SU-DHL-6 (cell line): ENCODE data around the gene CFDP1.

Experiments used
- H2AFZ ChIP-seq: fragments of 200-600 bp; sonication (generic); 2 replicates; pipeline ENCODE4 v1.6.1; 2014; ENCODE audit warnings: low read depth, mild to moderate bottlenecking, moderate library complexity, mixed read lengths, antibody characterized with exemption, low read length; ENCODE audit not compliant: severe bottlenecking
- H3F3A ChIP-seq: fragments of 200-600 bp; shearing (Covaris generic); 2 replicates; pipeline ENCODE4 v1.6.0; 2016; ENCODE audit warnings: antibody characterized with exemption, mild to moderate bottlenecking; ENCODE audit not compliant: insufficient read depth
- H3K27ac ChIP-seq: fragments of 200-600 bp; sonication (generic); 2 replicates; pipeline ENCODE4 v1.5.1; 2016; ENCODE audit warnings: low read depth, mild to moderate bottlenecking, low read length, moderate library complexity, mixed read lengths
- H3K27me3 ChIP-seq: fragments of 200-600 bp; sonication (generic), shearing (Covaris generic); 2 replicates; pipeline ENCODE4 v1.6.0; 2014; ENCODE audit warnings: mild to moderate bottlenecking, low read length
- H3K36me3 ChIP-seq: fragments of 200-600 bp; sonication (generic); 2 replicates; pipeline ENCODE4 v1.6.1; 2014; ENCODE audit warnings: mild to moderate bottlenecking, low read length, mixed read lengths
- H3K4me2 ChIP-seq: fragments of 300-600, 200-600 bp; shearing (Covaris generic), sonication (generic); 2 replicates; pipeline ENCODE4 v1.6.0; 2014; ENCODE audit warnings: low read length, low read depth, mild to moderate bottlenecking; ENCODE audit not compliant: poor library complexity, severe bottlenecking
- H3K4me3 ChIP-seq: fragments of 200-600 bp; sonication (generic); 2 replicates; pipeline ENCODE4 v1.5.1; 2014; ENCODE audit warnings: antibody characterized with exemption, low read length, mild to moderate bottlenecking, mixed read lengths; ENCODE audit not compliant: insufficient read depth, poor library complexity, severe bottlenecking
- H3K79me2 ChIP-seq: fragments of 200-600 bp; sonication (generic); 2 replicates; pipeline ENCODE4 v1.6.1; 2014; ENCODE audit warnings: mild to moderate bottlenecking, low read length, moderate library complexity; ENCODE audit not compliant: insufficient read depth
- H3K9ac ChIP-seq: fragments of 200-600 bp; sonication (generic); 2 replicates; pipeline ENCODE4 v1.7.0; 2014; ENCODE audit warnings: mild to moderate bottlenecking, low read length
- H3K9me2 ChIP-seq: fragments of 200-600 bp; sonication (generic); replicated peaks from 2 replicates; pipeline ENCODE4 v1.6.1; 2014; ENCODE audit warnings: low read length; ENCODE audit not compliant: insufficient read depth
- H3K9me3 ChIP-seq: fragments of 200-600 bp; sonication (generic); 2 replicates; pipeline ENCODE4 v1.6.1; 2014; ENCODE audit warnings: low read length, mixed read lengths; ENCODE audit not compliant: insufficient read depth
- H4K20me1 ChIP-seq: fragments of 200-600 bp; sonication (generic); 2 replicates; pipeline ENCODE4 v1.6.1; 2014; ENCODE audit warnings: low read depth, mild to moderate bottlenecking, antibody characterized with exemption, low read length, moderate library complexity, mixed read lengths
- CTCF ChIP-seq: fragments of 200-600 bp; sonication (generic); IDR thresholded peaks from one replicate; pipeline ENCODE4 v1.5.1; 2017; ENCODE audit warnings: antibody characterized with exemption, mild to moderate bottlenecking, low read length, moderate library complexity; ENCODE audit not compliant: insufficient read depth, poor library complexity, severe bottlenecking
- EZH2phosphoT487 ChIP-seq: fragments of 200-600 bp; sonication (generic), shearing (Covaris generic); conservative IDR thresholded peaks from 2 replicates; pipeline ENCODE4 v1.6.1; 2018; ENCODE audit warnings: mild to moderate bottlenecking, antibody characterized with exemption, low read length, moderate library complexity, mixed read lengths

CFDP1 gene

DNA sequence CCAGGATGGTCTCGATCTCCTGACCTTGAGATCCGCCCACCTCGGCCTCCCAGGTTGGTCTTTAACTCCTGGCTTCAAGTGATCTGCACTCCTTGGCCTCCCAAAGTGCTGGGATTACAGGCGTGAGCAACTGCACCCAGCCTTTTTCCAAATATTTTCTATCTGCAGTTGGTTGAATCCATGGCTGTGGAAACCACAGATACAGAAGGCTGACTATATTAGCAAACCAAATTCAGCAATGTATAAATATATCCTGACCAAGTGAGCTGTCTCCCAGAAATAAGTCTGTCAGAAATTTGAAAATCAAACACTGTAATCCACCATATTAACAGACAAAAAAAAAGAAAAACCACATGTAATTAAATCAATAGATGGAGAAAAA lies 9.6 kb downstream of the CFDP1 start:
- H3K9me3 ChIP-seq: no peaks in the 10 kb centered on the region
- H3K79me2 ChIP-seq: peaks cover 87% of the 10 kb centered on the region

GRCh38 chr16:75421820-75422126 lies 11.5 kb downstream of the CFDP1 start:
- peaks cover 84% of the 10 kb centered on the region for H3K79me2 ChIP-seq
- peaks cover 2% of the 10 kb centered on the region; the same call in 1 of the 2 replicates for H3F3A ChIP-seq
- H3K9me2 ChIP-seq: no peaks in the 10 kb centered on the region
- H4K20me1 ChIP-seq: peaks cover 8% of the 10 kb centered on the region; the same call in 1 of the 2 replicates
- no peaks in the 10 kb centered on the region for H3K27me3 ChIP-seq
- TF ChIP-seq CTCF: no peak
- no peak for TF ChIP-seq EZH2phosphoT487
- H3K4me3 ChIP-seq: no peak overlapping the region
- H2AFZ ChIP-seq: no peak overlapping the region
- H3K36me3 ChIP-seq: no peaks in the 10 kb centered on the region
- no peak overlapping the region for H3K4me2 ChIP-seq
- no peaks in the 10 kb centered on the region for H3K9me3 ChIP-seq
- H3K9ac ChIP-seq: no peak overlapping the region
- H3K27ac ChIP-seq: no peak overlapping the region

More for the DNA sequence above, 9.6 kb downstream of the CFDP1 start:
- no peaks in the 10 kb centered on the region for H4K20me1 ChIP-seq
- H3K27me3 ChIP-seq: no peaks in the 10 kb centered on the region
- H3K36me3 ChIP-seq: no peaks in the 10 kb centered on the region
- H3K27ac ChIP-seq: no peak overlapping the region
- H3K4me3 ChIP-seq: no peak overlapping the region
- no peak for TF ChIP-seq EZH2phosphoT487
- no peak overlapping the region for H3K4me2 ChIP-seq
- no peaks in the 10 kb centered on the region for H3K9me2 ChIP-seq
- H3F3A ChIP-seq: no peaks in the 10 kb centered on the region
- H3K9ac ChIP-seq: no peak overlapping the region
- no peak overlapping the region for H2AFZ ChIP-seq

DNA sequence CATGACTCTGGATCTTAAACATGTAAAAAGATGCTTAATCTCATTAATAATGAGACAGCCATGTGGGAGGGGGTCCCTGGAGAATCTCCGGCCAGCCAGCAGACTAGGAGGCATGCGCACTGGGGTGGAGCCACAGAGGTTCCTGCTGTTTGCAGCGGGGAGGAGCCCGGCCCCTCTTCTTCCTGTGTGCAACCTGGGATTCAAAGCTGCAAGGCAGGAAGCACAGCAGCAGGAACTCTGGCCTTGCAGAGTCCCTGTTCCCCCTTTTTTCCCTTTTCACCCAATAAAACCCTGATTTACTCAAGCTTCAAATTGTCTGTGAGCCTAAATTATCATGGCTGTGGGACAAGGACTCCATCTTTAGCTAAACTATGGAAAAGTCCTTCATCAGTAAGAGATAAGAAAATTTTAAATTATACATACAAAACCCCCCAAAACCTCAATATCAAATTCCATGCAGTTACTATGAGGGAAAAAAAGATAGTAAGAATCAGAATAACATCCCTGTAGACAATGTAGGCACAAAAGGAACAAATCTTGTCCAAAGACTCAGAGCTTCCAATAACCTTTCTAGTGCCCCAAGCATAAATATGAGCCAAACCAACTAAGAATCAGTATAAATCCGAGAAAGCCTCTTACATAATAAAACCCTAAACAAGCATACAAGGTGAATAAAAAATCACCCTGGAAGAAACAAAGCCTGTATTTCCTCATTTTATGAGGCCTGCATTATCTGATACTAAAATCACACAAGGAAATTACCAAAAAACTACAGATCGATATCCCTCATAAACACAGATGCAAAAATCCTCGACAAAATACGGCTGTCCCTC lies 12.1 kb downstream of the CFDP1 start:
- Histone ChIP-seq H2AFZ (no peak overlapping the region), H3K4me3 (no peak overlapping the region), H4K20me1 (peaks cover 8% of the 10 kb centered on the region; the same call in 1 of the 2 replicates), H3K4me2 (no peak overlapping the region), H3K9ac (no peak overlapping the region), H3K36me3 (no peaks in the 10 kb centered on the region), H3K27me3 (no peaks in the 10 kb centered on the region), H3K9me2 (no peaks in the 10 kb centered on the region), H3F3A (peaks cover 2% of the 10 kb centered on the region; the same call in 1 of the 2 replicates), H3K79me2 (peaks cover 84% of the 10 kb centered on the region), H3K27ac (no peak overlapping the region), H3K9me3 (no peaks in the 10 kb centered on the region)
- no peak for TF ChIP-seq CTCF
- TF ChIP-seq EZH2phosphoT487: no peak

DNA sequence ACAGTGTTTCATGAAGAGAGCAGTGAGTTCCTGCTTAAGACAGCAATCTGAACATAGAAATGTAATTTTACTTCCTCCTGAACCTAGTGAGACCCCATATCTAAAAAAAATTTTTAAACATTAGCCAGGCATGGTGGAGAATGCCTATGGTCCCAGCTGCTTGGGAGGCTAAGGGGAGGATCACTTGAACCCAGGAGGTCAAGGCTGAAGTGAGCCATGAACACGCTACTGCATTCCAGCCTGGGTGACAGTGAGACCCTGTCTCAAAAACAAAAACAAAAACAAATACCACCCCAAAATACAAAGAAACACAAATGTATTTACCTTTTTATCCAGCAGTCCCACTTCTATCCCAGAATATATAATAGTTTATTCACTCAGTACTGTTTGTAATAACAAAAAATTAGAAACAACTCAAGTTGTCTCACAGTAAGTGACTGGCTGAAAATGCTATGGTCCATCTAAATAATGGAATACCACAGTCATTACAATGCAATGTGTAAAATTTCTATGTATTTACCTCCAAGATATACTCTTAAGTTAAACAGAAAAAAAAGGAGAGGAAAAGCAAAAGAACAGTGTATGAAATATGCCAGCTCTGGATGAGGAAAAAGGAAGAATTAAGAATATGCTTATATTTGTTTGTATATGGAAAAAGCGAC lies 16.3 kb downstream of the CFDP1 start:
- Histone ChIP-seq H3K79me2 (peaks cover 74% of the 10 kb centered on the region), H2AFZ (no peak overlapping the region)
- TF ChIP-seq CTCF: no peak
- TF ChIP-seq EZH2phosphoT487: no peak

More for the DNA sequence above, 16.3 kb downstream of the CFDP1 start:
- Histone ChIP-seq H4K20me1 (peaks cover 13% of the 10 kb centered on the region; the same call in 1 of the 2 replicates), H3K9me2 (no peaks in the 10 kb centered on the region), H3K4me2 (no peak overlapping the region), H3K4me3 (no peak overlapping the region), H3K9ac (no peak overlapping the region), H3F3A (peaks cover 7% of the 10 kb centered on the region; the same call in 1 of the 2 replicates), H3K9me3 (no peaks in the 10 kb centered on the region), H3K36me3 (no peaks in the 10 kb centered on the region), H3K27ac (no peak overlapping the region), H3K27me3 (no peaks in the 10 kb centered on the region)
